SK-N-SH (cell line): ENCODE results near the gene SOCS3.

Experiments
- CTCF ChIP-seq: fragments of 200-600 bp; sonication (generic); IDR thresholded peaks from 2 replicates; pipeline ENCODE4 v1.6.1; 2017; ENCODE audit warnings: antibody characterized with exemption, mild to moderate bottlenecking, moderate library complexity
- MAX ChIP-seq: IDR thresholded peaks from 2 replicates; pipeline ENCODE4 v1.4.0; 2012; ENCODE audit warnings: low read depth
- REST ChIP-seq: IDR thresholded peaks from 2 replicates; pipeline ENCODE4 v1.6.1; 2012; ENCODE audit warnings: mild to moderate bottlenecking, low read depth, low read length, moderate library complexity
- RFX5 ChIP-seq: IDR thresholded peaks from 2 replicates; pipeline ENCODE4 v1.6.1; 2012; ENCODE audit warnings: mild to moderate bottlenecking, improper control_type of control experiment, low read length
- SMC3 ChIP-seq: IDR thresholded peaks from 2 replicates; pipeline ENCODE4 v1.6.1; 2012; ENCODE audit warnings: low read depth, low read length, improper control_type of control experiment

GRCh38 chr17:78400581-78401240 is 40.8 kb upstream of the SOCS3 start:
- TF ChIP-seq CTCF (no peak), RFX5 (no peak), REST (no peak), MAX (no peak), SMC3 (no peak)
